IPS-NIHi11 (cell line): ENCODE results near the gene NTRK3.

ENCODE experiments used
- DNase-seq: peaks from one replicate; pipeline ENCODE4 v3.0.0; 2012; ENCODE audit warnings: mixed read lengths, low spot score

Gene NTRK3

DNA sequence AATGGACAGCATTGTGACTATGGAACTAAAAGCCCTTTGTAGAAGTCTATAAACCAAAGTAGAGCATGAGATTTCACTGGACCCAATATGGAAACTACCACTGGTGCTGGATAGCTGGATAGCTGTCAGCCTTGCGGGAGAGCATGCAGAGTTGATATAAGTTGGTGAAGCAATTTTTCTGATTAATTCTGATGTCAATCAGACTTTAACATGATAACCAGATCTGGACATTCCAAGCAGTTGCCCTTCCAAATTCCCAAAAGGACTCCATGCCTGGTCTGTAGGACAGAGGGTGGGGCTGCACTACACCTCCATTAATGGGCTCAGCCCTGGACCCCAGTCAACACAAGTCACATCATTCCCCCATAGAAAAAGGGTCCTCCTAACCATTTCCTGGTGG lies 437.8 kb downstream of the NTRK3 start:
- DNase-seq, result no peak

DNA sequence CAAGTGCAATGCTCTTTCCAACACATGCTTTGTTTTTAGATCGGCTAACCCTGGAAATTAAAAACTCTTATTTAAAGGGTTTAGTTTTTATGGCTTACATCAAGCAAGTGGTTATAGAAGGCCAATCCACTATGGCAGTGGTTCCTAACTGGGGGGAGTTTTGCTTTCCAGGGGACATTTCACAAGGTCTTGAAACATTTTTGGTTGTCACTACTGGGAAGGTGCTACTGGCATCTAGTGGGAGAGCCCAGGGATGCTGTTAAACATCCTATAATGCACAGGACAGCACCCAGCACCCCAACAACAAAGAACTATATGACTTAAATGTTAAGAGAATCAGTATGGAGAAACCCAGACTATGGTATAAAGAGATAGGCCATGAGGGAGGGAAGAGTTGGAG lies 439.0 kb downstream of the NTRK3 start:
- no peak for DNase-seq

DNA sequence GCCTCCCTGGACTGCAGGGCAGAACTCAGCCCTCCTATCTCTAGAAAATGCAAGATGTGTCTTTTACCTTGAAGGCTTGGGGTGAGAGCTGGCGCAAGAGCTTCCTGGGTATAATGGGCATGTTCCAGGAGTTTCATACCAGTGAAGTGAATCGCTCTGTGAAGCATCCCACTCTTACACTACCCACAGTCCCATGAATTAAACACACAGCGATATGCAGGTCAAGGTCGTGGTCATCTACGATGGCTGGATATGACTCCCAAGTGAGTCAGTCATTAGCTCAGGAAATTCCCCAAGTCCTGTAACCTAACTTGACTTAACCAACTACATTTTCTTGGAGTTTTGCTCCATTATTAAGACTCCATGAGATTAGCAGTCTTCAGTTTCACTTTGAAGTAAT lies 439.7 kb downstream of the NTRK3 start:
- no peak for DNase-seq

DNA sequence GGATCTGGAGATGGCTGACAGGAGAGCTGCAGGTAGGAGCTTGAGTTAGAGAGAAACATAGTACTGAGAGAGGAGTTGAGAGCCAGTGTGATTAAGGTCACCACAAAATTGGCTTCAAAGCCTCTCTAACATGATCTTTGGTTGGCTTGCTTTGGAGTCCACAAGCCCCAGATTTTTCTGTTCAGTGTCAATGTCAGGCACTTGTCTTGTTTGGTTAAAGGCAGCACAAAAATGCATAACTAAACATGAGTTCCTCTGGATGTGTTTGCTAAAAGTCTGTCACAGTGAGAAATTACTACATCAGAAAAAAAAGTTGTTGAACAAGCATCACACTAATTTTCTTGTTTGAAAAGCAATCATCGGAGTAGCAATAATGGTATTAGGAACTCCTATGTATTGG lies 440.5 kb downstream of the NTRK3 start:
- DNase-seq, result no peak
